Activated B cell treated with CpG ODN at 0.5 μM for 24 hours (primary cell): ENCODE results near the gene MTMR2. TPM values are rescaled to one million over a fixed set of nuclear protein-coding genes. Genes with fewer than 3 reads are reported as not detected.
A peak's percentile ranks its signal among the peaks of the same experiment; 100 is the strongest.

Experiments used
- ATAC-seq: fragments of 200-7000 bp; cut with Tn5 transposase; one replicate; pipeline ENCODE4 v1.10.0; 2021; ENCODE audit warnings: low read depth, mild to moderate bottlenecking, moderate library complexity
- CTCF ChIA-PET: fragments of 350-600 bp; sonication (Branson Sonifier 250); formaldehyde crosslinking; loops from one replicate; lab custom pipeline; 2021; ENCODE audit warnings: antibody characterized with exemption; lab: Charles Lee
- POLR2A ChIA-PET: fragments of 350-600 bp; sonication (Branson Sonifier 250); formaldehyde crosslinking; loops from one replicate; lab custom pipeline; 2021; ENCODE audit warnings: antibody characterized with exemption; lab: Charles Lee
- DNase-seq: peaks from one replicate; pipeline ENCODE4 v3.0.0; 2022
- H3K27ac Mint-ChIP-seq: one replicate; pipeline ENCODE4 v1.8.0; 2020; ENCODE audit warnings: mixed read lengths
- H3K27me3 Mint-ChIP-seq: one replicate; pipeline ENCODE4 v1.8.0; 2021; ENCODE audit warnings: mixed read lengths
- H3K36me3 Mint-ChIP-seq: one replicate; pipeline ENCODE4 v1.8.0; 2021; ENCODE audit warnings: low read depth, mixed read lengths
- H3K4me1 Mint-ChIP-seq: one replicate; pipeline ENCODE4 v1.8.0; 2021; ENCODE audit warnings: mixed read lengths
- H3K4me3 Mint-ChIP-seq: one replicate; pipeline ENCODE4 v1.8.0; 2020; ENCODE audit warnings: mild to moderate bottlenecking, mixed read lengths
- H3K9me3 Mint-ChIP-seq: one replicate; pipeline ENCODE4 v1.8.0; 2020; ENCODE audit warnings: mixed read lengths
- CTCF ChIP-seq: fragments of 200-600 bp; IDR thresholded peaks from one replicate; pipeline ENCODE4 v1.8.0; 2022; ENCODE audit warnings: antibody characterized with exemption, mild to moderate bottlenecking
- intact Hi-C: fragments of 100-400 bp; cut with micrococcal nuclease; formaldehyde crosslinking; loops from one replicate; pipeline ENCODE4 v1.15.1; 2024
- total RNA-seq: library from RNA; stranded (reverse); gene quantifications from 2 replicates; pipeline ENCODE4 v1.2.3, GENCODE V29; 2022

Gene MTMR2
- total RNA-seq, 1 donor from 2014 or later, result 22.6 TPM

GRCh38 chr11:95790933-95791708 is 132.8 kb downstream of the MTMR2 start:
- POLR2A ChIA-PET, result interaction anchor here (0.5 to 3.8 kb wide), 18 partner anchors 12 to 1662 kb away, joined by 3 to 41 read pairs (median 10); partner anchors contain the start of genes CCDC82, CWC15, JRKL and KDM4D
- Mint-ChIP-seq H3K27ac (peak overlapping the region; percentile 100), H3K4me1 (peaks cover 47% of the 10 kb centered on the region), H3K4me3 (peak overlapping the region; percentile 100), H3K27me3 (no peaks in the 10 kb centered on the region), H3K36me3 (peaks cover 38% of the 10 kb centered on the region), H3K9me3 (no peaks in the 10 kb centered on the region)
- intact Hi-C loops, result loop anchor here (1.0 to 5.0 kb wide), 8 partner anchors 76 to 1298 kb away; partner anchors contain the start of genes ANKRD49, CCDC82, CWC15 and KDM4D
- no peak for ATAC-seq
- DNase-seq, result no peak
- CTCF ChIA-PET, result interaction anchor here (0.8 to 1.9 kb wide), 3 partner anchors 45 to 639 kb away, joined by 3 to 7 read pairs (median 3); no protein-coding TSS in a partner anchor
- TF ChIP-seq CTCF, result no peak

GRCh38 chr11:95790123-95790932 is 133.6 kb downstream of the MTMR2 start, which contains the start of gene CEP57:
Gene CEP57, plus strand, starts transcription at chr11:95790498. Its CDS starts 201 bp downstream, at chr11:95790699.
- peak; percentile 84 for DNase-seq
- Mint-ChIP-seq H3K4me3 (peak within 1 kb of the TSS; percentile 100), H3K27ac (peak within 1 kb of the TSS; percentile 100), H3K36me3 (peaks cover 42% of the 10 kb centered on the region), H3K27me3 (no peaks in the 10 kb centered on the region), H3K4me1 (peaks cover 47% of the 10 kb centered on the region), H3K9me3 (no peaks in the 10 kb centered on the region)
- intact Hi-C loops, result loop anchor here (1.0 to 5.0 kb wide), 8 partner anchors 75 to 1297 kb away; partner anchors contain the start of genes ANKRD49, CCDC82, CWC15 and KDM4D
- POLR2A ChIA-PET, result interaction anchor here (0.5 to 3.8 kb wide), 37 partner anchors 11 to 1296 kb away, joined by 3 to 41 read pairs (median 5); partner anchors contain the start of genes CCDC82, CWC15, ENDOD1 and JRKL
- no peak for TF ChIP-seq CTCF
- ATAC-seq, result peak; percentile 64
- CTCF ChIA-PET, result interaction anchor here (0.8 to 1.9 kb wide), 7 partner anchors 46 to 721 kb away, joined by 3 to 7 read pairs (median 3); partner anchors contain the start of gene ENDOD1

GRCh38 chr11:95789506-95790122 is 134.3 kb downstream of the MTMR2 start, which contains the start of gene FAM76B:
Gene FAM76B, minus strand, starts transcription at chr11:95789782. Its CDS starts 304 bp downstream, at chr11:95789478.
- H3K9me3 Mint-ChIP-seq, result no peaks in the 10 kb centered on the region
- H3K4me1 Mint-ChIP-seq, result peaks cover 43% of the 10 kb centered on the region
- H3K27me3 Mint-ChIP-seq, result no peaks in the 10 kb centered on the region
- no peak for TF ChIP-seq CTCF
- H3K4me3 Mint-ChIP-seq, result peak within 1 kb of the TSS; percentile 100
- ChIA-PET CTCF (interaction anchor here (0.8 to 1.4 kb wide), 4 partner anchors 636 to 720 kb away, joined by 3 read pairs; partner anchors contain the start of gene ENDOD1), POLR2A (interaction anchor here (0.6 to 3.8 kb wide), 38 partner anchors 10 to 1295 kb away, joined by 3 to 41 read pairs (median 5); partner anchors contain the start of genes CCDC82, CWC15, ENDOD1 and JRKL)
- intact Hi-C loops, result loop anchor here (1.0 to 5.0 kb wide), 14 partner anchors 8 to 1296 kb away; partner anchors contain the start of genes ANKRD49, CCDC82, CWC15 and ENDOD1
- peak; percentile 78 for ATAC-seq
- H3K27ac Mint-ChIP-seq, result peak within 1 kb of the TSS; percentile 100
- DNase-seq, result peak; percentile 89
- peaks cover 48% of the 10 kb centered on the region for H3K36me3 Mint-ChIP-seq

GRCh38 chr11:95788921-95789505 is 134.9 kb downstream of the MTMR2 start:
- ATAC-seq (no peak), DNase-seq (no peak)
- no peak for TF ChIP-seq CTCF
- Mint-ChIP-seq H3K4me3 (peak overlapping the region; percentile 100), H3K27me3 (no peaks in the 10 kb centered on the region), H3K36me3 (peaks cover 53% of the 10 kb centered on the region), H3K4me1 (peaks cover 42% of the 10 kb centered on the region), H3K9me3 (no peaks in the 10 kb centered on the region), H3K27ac (peak overlapping the region; percentile 100)
- ChIA-PET CTCF (interaction anchor here (0.7 to 1.4 kb wide), 6 partner anchors 24 to 720 kb away, joined by 3 read pairs; partner anchors contain the start of gene ENDOD1), POLR2A (interaction anchor here (0.6 to 3.8 kb wide), 32 partner anchors 10 to 1295 kb away, joined by 3 to 41 read pairs (median 6); partner anchors contain the start of genes CCDC82, CWC15, ENDOD1 and JRKL)
- intact Hi-C loops, result loop anchor here (1.0 to 5.0 kb wide), 6 partner anchors 8 to 721 kb away; partner anchors contain the start of gene ENDOD1
